DND-41 (cell line): ENCODE data around the gene CLIC6.

ENCODE experiments used
- EZH2 ChIP-seq: IDR thresholded peaks from 3 replicates; pipeline ENCODE4 v1.6.1; 2012; ENCODE audit warnings: borderline replicate concordance, low read depth, mild to moderate bottlenecking, moderate library complexity, low read length, inconsistent platforms; ENCODE audit not compliant: severe bottlenecking
- TF ChIP-seq, protein P1 (sequence below): IDR thresholded peaks from 2 replicates; pipeline ENCODE4 v1.5.1; 2012; ENCODE audit warnings: borderline replicate concordance, low read length, moderate library complexity, mild to moderate bottlenecking; ENCODE audit not compliant: poor library complexity, severe bottlenecking; ENCODE audit errors: extremely low read depth

DNA sequence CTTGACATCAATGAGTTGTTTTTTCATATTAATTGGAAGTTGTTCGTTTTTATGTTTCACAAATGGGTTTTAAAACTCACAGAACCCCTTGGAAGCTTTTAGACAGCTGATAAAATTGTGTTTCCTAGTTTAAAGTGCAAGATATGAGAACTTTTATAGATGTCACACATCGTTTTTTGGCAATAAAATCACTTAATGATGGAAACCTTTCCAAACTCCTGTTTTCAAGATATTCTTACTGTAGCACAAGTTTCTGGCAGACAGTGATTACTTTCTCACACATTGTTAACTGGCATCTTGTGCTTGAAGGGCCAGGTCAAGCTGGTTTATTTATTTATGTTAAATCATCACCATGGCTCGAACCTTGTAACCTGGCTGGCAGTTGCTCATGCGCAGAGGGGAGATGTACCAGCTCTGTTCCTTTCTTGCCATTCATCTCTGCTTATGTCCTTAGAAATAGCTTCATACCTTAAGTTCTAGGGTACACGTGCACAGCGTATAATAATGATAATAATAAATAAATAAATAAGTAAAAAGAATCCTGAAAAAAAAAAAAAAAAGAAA, 43.7 kb upstream of the CLIC6 start:
- TF ChIP-seq, protein P1, sequence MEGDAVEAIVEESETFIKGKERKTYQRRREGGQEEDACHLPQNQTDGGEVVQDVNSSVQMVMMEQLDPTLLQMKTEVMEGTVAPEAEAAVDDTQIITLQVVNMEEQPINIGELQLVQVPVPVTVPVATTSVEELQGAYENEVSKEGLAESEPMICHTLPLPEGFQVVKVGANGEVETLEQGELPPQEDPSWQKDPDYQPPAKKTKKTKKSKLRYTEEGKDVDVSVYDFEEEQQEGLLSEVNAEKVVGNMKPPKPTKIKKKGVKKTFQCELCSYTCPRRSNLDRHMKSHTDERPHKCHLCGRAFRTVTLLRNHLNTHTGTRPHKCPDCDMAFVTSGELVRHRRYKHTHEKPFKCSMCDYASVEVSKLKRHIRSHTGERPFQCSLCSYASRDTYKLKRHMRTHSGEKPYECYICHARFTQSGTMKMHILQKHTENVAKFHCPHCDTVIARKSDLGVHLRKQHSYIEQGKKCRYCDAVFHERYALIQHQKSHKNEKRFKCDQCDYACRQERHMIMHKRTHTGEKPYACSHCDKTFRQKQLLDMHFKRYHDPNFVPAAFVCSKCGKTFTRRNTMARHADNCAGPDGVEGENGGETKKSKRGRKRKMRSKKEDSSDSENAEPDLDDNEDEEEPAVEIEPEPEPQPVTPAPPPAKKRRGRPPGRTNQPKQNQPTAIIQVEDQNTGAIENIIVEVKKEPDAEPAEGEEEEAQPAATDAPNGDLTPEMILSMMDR = no peak
- TF ChIP-seq EZH2 = no peak
